Neutrophil (primary cell): ENCODE data around the gene TAF5.
"Not testable (repeated sequence)": the region's sequence is repeated elsewhere in the genome, so short reads cannot be mapped to it uniquely, and the experiment has no call there.

Experiments
- H3K27ac ChIP-seq: fragments of 200-600 bp; sonication (generic); 2 replicates; pipeline ENCODE4 v1.5.1; 2016; ENCODE audit warnings: mild to moderate bottlenecking, moderate library complexity
- H3K27me3 ChIP-seq: fragments of 200-600 bp; sonication (generic); 2 replicates; pipeline ENCODE4 v1.6.0; 2016; ENCODE audit warnings: mild to moderate bottlenecking
- H3K36me3 ChIP-seq: fragments of 200-600 bp; sonication (generic); 2 replicates; pipeline ENCODE4 v1.5.1; 2017
- H3K4me1 ChIP-seq, 2 experiments: fragments of 200-600 bp in 1 of 2; sonication (generic) in 1 of 2; 1 replicate in 1 of 2; 2 replicates in 1 of 2; pipeline versions ENCODE4 v1.5.1 to v1.6.1; 2013 to 2016; ENCODE audit warnings: low read depth in 1 of 2, low read length in 1 of 2, mild to moderate bottlenecking in 1 of 2, moderate library complexity in 1 of 2; ENCODE audit not compliant: control insufficient read depth in 1 of 2, insufficient read depth in 1 of 2
- H3K4me3 ChIP-seq, 2 experiments: fragments of 200-600 bp in 1 of 2; sonication (generic) in 1 of 2; 1 replicate in 1 of 2; 2 replicates in 1 of 2; pipeline ENCODE4 v1.5.1; 2013 to 2016; ENCODE audit warnings: low read depth in 1 of 2, low read length in 1 of 2, mild to moderate bottlenecking in 1 of 2, moderate library complexity in 1 of 2
- H3K9me3 ChIP-seq: fragments of 200-600 bp; sonication (generic); 2 replicates; pipeline ENCODE4 v1.5.1; 2016
- CTCF ChIP-seq: fragments of 200-600 bp; sonication (generic); IDR thresholded peaks from 2 replicates; pipeline ENCODE4 v1.5.1; 2016; ENCODE audit warnings: antibody characterized with exemption

Gene TAF5

GRCh38 chr10:103350175-103350516, 17.6 kb upstream of the TAF5 start:
- no peak overlapping the region for H3K27ac ChIP-seq
- no peak for TF ChIP-seq CTCF
- H3K27me3 ChIP-seq: no peaks in the 10 kb centered on the region
- peak overlapping the region; percentile 69 to 88 for H3K4me3 ChIP-seq
- peaks cover 3 to 4% of the 10 kb centered on the region in 2 experiments for H3K4me1 ChIP-seq
- no peaks in the 10 kb centered on the region for H3K9me3 ChIP-seq
- no peaks in the 10 kb centered on the region for H3K36me3 ChIP-seq

- Histone ChIP-seq H3K9me3 (no peaks in the 10 kb centered on the region), H3K36me3 (no peaks in the 10 kb centered on the region), H3K4me3 (peak within 1 kb of the TSS; percentile 69 to 88), H3K27me3 (no peaks in the 10 kb centered on the region), H3K4me1 (peaks cover 3 to 4% of the 10 kb centered on the region in 2 experiments), H3K27ac (peak within 1 kb of the TSS; percentile 45)
- no peak for TF ChIP-seq CTCF
Observed at GRCh38 chr10:103350517-103351260, 17.1 kb upstream of the TAF5 start, which contains the start of gene PCGF6. Gene PCGF6, minus strand, starts transcription at chr10:103351140. Its CDS starts 74 bp downstream, at chr10:103351066.

GRCh38 chr10:103353281-103353680, 14.5 kb upstream of the TAF5 start:
- Histone ChIP-seq H3K36me3 (no peaks in the 10 kb centered on the region), H3K9me3 (no peaks in the 10 kb centered on the region), H3K27me3 (no peaks in the 10 kb centered on the region), H3K4me3 (no peak overlapping the region), H3K27ac (no peak overlapping the region), H3K4me1 (peaks cover 3 to 4% of the 10 kb centered on the region in 2 experiments)
- TF ChIP-seq CTCF: no peak

GRCh38 chr10:103354567-103354966, 13.2 kb upstream of the TAF5 start:
- not testable (repeated sequence) for H3K27me3 ChIP-seq, H3K4me1 ChIP-seq, H3K27ac ChIP-seq, H3K36me3 ChIP-seq, H3K4me3 ChIP-seq, H3K9me3 ChIP-seq

- TF ChIP-seq CTCF: no peak
- no peaks in the 10 kb centered on the region for H3K9me3 ChIP-seq
- no peak overlapping the region for H3K27ac ChIP-seq
- peaks cover 0 to 2% of the 10 kb centered on the region in 2 experiments for H3K4me1 ChIP-seq
- H3K4me3 ChIP-seq: no peak overlapping the region
- no peaks in the 10 kb centered on the region for H3K27me3 ChIP-seq
- H3K36me3 ChIP-seq: no peaks in the 10 kb centered on the region
Observed at GRCh38 chr10:103355906-103356599, 11.7 kb upstream of the TAF5 start.

- not testable (repeated sequence) for H3K4me1 ChIP-seq, H3K9me3 ChIP-seq, H3K36me3 ChIP-seq, H3K4me3 ChIP-seq, H3K27me3 ChIP-seq, H3K27ac ChIP-seq
Observed at GRCh38 chr10:103359493-103359892, 8.3 kb upstream of the TAF5 start.

GRCh38 chr10:103360791-103361190, 7.0 kb upstream of the TAF5 start:
- not testable (repeated sequence) for H3K4me1 ChIP-seq, H3K27ac ChIP-seq, H3K27me3 ChIP-seq, H3K4me3 ChIP-seq, H3K9me3 ChIP-seq, H3K36me3 ChIP-seq
